OCI-LY7 (cell line): ENCODE measurements around the gene UCN3. TPM values are rescaled to one million over a fixed set of nuclear protein-coding genes. Genes with fewer than 3 reads are reported as not detected.
"Not testable (repeated sequence)": the region's sequence is repeated elsewhere in the genome, so short reads cannot be mapped to it uniquely, and the experiment has no call there.

ENCODE experiments used
- BruUV-seq: library from RNA; stranded (reverse); fragments of 400-500 nt; replicated peaks from 2 replicates; lab custom pipeline; 2021; lab: Mats Ljungman, UMichigan
- CTCF ChIA-PET: fragments of 300-600 bp; sonication (Branson Sonifier 250); formaldehyde crosslinking; loops from one replicate; lab custom pipeline; 2022; ENCODE audit warnings: antibody characterized with exemption; ENCODE audit not compliant: unreplicated experiment; lab: Charles Lee
- POLR2A ChIA-PET: fragments of 300-600 bp; sonication (Branson Sonifier 250); formaldehyde crosslinking; loops from one replicate; lab custom pipeline; 2022; ENCODE audit warnings: antibody characterized with exemption; lab: Charles Lee
- DNase-seq: peaks from one replicate; pipeline ENCODE4 v3.0.0-alpha.2; 2015; ENCODE audit warnings: low spot score
- H2AFZ ChIP-seq: fragments of 200-600 bp; sonication (generic), shearing (Covaris generic); 2 replicates; pipeline ENCODE4 v1.6.1; 2014; ENCODE audit warnings: mild to moderate bottlenecking, antibody characterized with exemption, low read length, moderate library complexity
- H3K27ac ChIP-seq: fragments of 200-600 bp; sonication (generic); 2 replicates; pipeline ENCODE4 v1.5.1; 2014; ENCODE audit warnings: mixed run types, low read depth, mild to moderate bottlenecking, moderate library complexity, low read length, inconsistent platforms; ENCODE audit not compliant: poor library complexity, severe bottlenecking
- H3K36me3 ChIP-seq: fragments of 200-600 bp; sonication (generic); 2 replicates; pipeline ENCODE4 v1.6.1; 2014; ENCODE audit warnings: mild to moderate bottlenecking, antibody characterized with exemption, low read length, moderate library complexity, mixed read lengths; ENCODE audit not compliant: insufficient read depth
- H3K4me1 ChIP-seq: fragments of 200-600 bp; sonication (generic); 2 replicates; pipeline ENCODE4 v1.5.1; 2014; ENCODE audit warnings: mild to moderate bottlenecking, low read length; ENCODE audit not compliant: insufficient read depth, poor library complexity, severe bottlenecking
- H3K4me2 ChIP-seq: fragments of 200-600 bp; sonication (generic); 2 replicates; pipeline ENCODE4 v1.6.1; 2014; ENCODE audit warnings: mild to moderate bottlenecking, low read length
- H3K4me3 ChIP-seq: fragments of 200-600 bp; sonication (generic); 2 replicates; pipeline ENCODE4 v1.5.1; 2014; ENCODE audit warnings: mild to moderate bottlenecking, low read depth, low read length; ENCODE audit not compliant: poor library complexity, severe bottlenecking
- H3K79me2 ChIP-seq: fragments of 200-600 bp; sonication (generic); 2 replicates; pipeline ENCODE4 v1.6.1; 2016; ENCODE audit warnings: low read depth, mild to moderate bottlenecking, low read length, moderate library complexity, mixed read lengths; ENCODE audit not compliant: insufficient read depth
- H3K9me2 ChIP-seq: fragments of 200-600 bp; sonication (generic); 2 replicates; pipeline ENCODE4 v1.6.1; 2016; ENCODE audit warnings: mild to moderate bottlenecking, low read length, mixed read lengths; ENCODE audit not compliant: insufficient read depth
- H3K9me3 ChIP-seq: fragments of 200-600 bp; sonication (generic); 2 replicates; pipeline ENCODE4 v1.6.1; 2014; ENCODE audit warnings: mild to moderate bottlenecking, mixed run types, low read length, mixed read lengths
- H4K20me1 ChIP-seq: fragments of 200-600 bp; sonication (generic); 2 replicates; pipeline ENCODE4 v1.6.1; 2014; ENCODE audit warnings: mild to moderate bottlenecking, antibody characterized with exemption, low read length, moderate library complexity, mixed read lengths; ENCODE audit not compliant: insufficient read depth
- EZH2phosphoT487 ChIP-seq: fragments of 200-600 bp; sonication (generic); IDR thresholded peaks from 2 replicates; pipeline ENCODE4 v1.6.1; 2018; ENCODE audit warnings: low read depth, borderline replicate concordance, mild to moderate bottlenecking, mixed run types, antibody characterized with exemption, low read length, moderate library complexity, mixed read lengths
- intact Hi-C: fragments of 100-400 bp; cut with micrococcal nuclease; formaldehyde crosslinking; loops from one replicate; pipeline ENCODE4 v1.10.0; 2022; ENCODE audit not compliant: unreplicated experiment
- total RNA-seq, 2 experiments: library from RNA; depleted of rRNA in 1 of 2; stranded (reverse); fragments of >200 nt in 1 of 2; shearing (Covaris generic) in 1 of 2; gene quantifications; 2 replicates each; pipeline ENCODE4 v1.2.3, GENCODE V29; 2014 to 2022
- TF ChIP-seq, protein P1 (sequence below): fragments of 200-600 bp; sonication (generic); conservative IDR thresholded peaks from 2 replicates; pipeline ENCODE4 v1.5.1; 2014; ENCODE audit warnings: mild to moderate bottlenecking, antibody characterized with exemption, low read length, moderate library complexity, mixed read lengths

Gene UCN3
- total RNA-seq, 2 experiments from 2014 or later, result not detected

DNA sequence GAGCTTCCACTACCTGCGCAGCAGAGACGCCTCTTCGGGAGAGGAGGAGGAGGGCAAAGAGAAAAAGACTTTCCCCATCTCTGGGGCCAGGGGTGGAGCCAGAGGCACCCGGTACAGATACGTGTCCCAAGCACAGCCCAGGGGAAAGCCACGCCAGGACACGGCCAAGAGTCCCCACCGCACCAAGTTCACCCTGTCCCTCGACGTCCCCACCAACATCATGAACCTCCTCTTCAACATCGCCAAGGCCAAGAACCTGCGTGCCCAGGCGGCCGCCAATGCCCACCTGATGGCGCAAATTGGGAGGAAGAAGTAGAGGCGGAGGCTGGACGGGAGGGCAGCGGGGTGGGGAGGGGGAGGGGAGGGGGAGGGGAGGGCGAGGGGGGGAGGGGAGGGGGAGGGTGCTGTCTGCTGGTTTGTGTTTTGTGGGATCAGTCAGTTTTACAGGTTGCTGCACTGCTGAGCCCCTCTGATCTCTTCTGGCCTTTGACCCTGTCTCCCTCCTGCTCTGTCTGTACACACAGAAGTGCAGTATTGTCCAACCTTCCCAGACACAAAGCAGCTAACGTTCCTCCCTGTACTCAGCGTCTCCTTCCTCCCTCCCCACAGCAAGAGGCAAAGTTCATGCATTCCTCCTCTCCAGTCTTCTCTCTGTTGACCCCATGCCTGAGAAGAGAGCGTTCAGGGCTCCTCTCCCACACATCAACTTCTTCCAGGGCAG lies 9.3 kb downstream of the UCN3 start:
- POLR2A ChIA-PET, result no interaction called here
- no peak overlapping the region for H3K4me3 ChIP-seq
- no TSS peak for BruUV-seq
- TF ChIP-seq, protein P1, sequence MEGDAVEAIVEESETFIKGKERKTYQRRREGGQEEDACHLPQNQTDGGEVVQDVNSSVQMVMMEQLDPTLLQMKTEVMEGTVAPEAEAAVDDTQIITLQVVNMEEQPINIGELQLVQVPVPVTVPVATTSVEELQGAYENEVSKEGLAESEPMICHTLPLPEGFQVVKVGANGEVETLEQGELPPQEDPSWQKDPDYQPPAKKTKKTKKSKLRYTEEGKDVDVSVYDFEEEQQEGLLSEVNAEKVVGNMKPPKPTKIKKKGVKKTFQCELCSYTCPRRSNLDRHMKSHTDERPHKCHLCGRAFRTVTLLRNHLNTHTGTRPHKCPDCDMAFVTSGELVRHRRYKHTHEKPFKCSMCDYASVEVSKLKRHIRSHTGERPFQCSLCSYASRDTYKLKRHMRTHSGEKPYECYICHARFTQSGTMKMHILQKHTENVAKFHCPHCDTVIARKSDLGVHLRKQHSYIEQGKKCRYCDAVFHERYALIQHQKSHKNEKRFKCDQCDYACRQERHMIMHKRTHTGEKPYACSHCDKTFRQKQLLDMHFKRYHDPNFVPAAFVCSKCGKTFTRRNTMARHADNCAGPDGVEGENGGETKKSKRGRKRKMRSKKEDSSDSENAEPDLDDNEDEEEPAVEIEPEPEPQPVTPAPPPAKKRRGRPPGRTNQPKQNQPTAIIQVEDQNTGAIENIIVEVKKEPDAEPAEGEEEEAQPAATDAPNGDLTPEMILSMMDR, result no peak
- H4K20me1 ChIP-seq, result no peaks in the 10 kb centered on the region
- H3K36me3 ChIP-seq, result no peaks in the 10 kb centered on the region
- CTCF ChIA-PET, result no interaction called here
- no peak for DNase-seq
- H3K9me3 ChIP-seq, result 0 out of 2 replicates have a peak, but pooled peaks cover 4% of the 10 kb centered on the region
- H3K4me2 ChIP-seq, result no peak overlapping the region
- intact Hi-C loops, result no loop called here
- no peak overlapping the region for H2AFZ ChIP-seq
- no peaks in the 10 kb centered on the region for H3K79me2 ChIP-seq
- no peaks in the 10 kb centered on the region for H3K4me1 ChIP-seq
- no peak overlapping the region for H3K27ac ChIP-seq
- H3K9me2 ChIP-seq, result no peaks in the 10 kb centered on the region

DNA sequence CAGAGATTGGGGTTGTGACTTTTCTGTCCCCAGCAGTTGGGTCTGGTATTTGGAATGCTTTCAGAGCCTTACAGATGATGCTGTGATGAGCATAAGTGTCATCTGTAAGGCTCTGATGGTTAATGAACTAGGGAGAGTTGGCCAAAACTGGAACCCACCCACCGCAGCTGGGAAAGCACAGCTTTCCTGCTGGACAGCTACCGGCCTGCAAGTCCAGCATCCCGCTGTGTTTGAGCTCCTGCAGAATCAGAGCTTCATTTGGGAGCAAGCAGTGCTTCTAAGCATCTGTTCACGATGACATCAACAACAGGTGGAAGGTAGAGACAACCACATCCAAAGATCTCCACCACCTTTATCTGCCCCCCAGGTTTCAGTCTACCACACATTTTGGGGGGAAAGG lies 11.7 kb downstream of the UCN3 start:
- intact Hi-C loops, result no loop called here
- no peaks in the 10 kb centered on the region for H3K36me3 ChIP-seq
- no peaks in the 10 kb centered on the region for H3K4me1 ChIP-seq
- H3K4me3 ChIP-seq, result no peak overlapping the region
- no TSS peak for BruUV-seq
- CTCF ChIA-PET, result no interaction called here
- TF ChIP-seq, protein P1, result no peak
- TF ChIP-seq EZH2phosphoT487, result no peak
- no peak for DNase-seq
- H3K27ac ChIP-seq, result no peak overlapping the region
- H3K79me2 ChIP-seq, result no peaks in the 10 kb centered on the region
- H4K20me1 ChIP-seq, result no peaks in the 10 kb centered on the region
- H2AFZ ChIP-seq, result no peak overlapping the region
- no peak overlapping the region for H3K4me2 ChIP-seq
- H3K9me2 ChIP-seq, result no peaks in the 10 kb centered on the region
- H3K9me3 ChIP-seq, result no peaks in the 10 kb centered on the region
- POLR2A ChIA-PET, result no interaction called here

DNA sequence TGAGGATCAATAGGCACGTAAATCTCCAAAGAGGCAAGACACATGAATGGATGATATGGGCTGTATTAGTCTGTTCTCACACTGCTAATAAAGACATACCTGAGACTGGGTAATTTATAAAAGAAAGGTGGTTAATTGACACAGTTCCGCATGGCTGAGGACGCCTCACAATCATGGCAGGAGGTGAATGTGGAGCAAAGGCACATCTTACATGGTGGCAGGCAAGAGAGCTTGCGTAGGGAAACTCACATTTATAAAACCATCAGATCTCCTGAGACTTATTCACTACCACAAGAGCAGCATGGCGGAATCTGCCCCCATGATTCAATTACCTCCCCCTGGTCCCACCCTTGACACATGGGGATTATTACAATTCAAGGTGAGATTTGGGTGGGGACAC lies 14.4 kb downstream of the UCN3 start:
- H4K20me1 ChIP-seq, CTCF ChIA-PET, H3K4me2 ChIP-seq, POLR2A ChIA-PET, H2AFZ ChIP-seq, H3K9me2 ChIP-seq, H3K4me3 ChIP-seq, H3K4me1 ChIP-seq, intact Hi-C loops, BruUV-seq, DNase-seq, H3K79me2 ChIP-seq, H3K36me3 ChIP-seq, H3K9me3 ChIP-seq, H3K27ac ChIP-seq: not testable (repeated sequence)

DNA sequence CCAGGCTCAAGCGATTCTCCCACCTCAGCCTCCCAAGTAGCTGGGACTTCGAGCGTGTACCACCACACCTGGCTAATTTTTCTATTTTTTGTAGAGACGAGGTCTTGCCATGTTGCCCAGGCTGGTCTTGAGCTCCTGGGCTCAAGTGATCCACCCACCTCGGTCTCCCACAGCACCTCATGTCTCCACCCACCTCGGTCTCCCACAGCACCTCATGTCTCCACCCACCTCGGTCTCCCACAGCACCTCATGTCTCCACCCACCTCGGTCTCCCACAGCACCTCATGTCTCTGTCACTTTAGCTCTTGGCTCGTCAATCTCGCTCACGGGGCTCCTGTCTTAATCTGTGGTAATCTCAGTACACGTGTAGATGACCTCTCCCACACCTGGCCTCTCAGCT lies 15.6 kb downstream of the UCN3 start:
- CTCF ChIA-PET, H3K79me2 ChIP-seq, DNase-seq, H3K9me2 ChIP-seq, H4K20me1 ChIP-seq, H3K27ac ChIP-seq, H3K4me1 ChIP-seq, BruUV-seq, H2AFZ ChIP-seq, H3K4me3 ChIP-seq, H3K4me2 ChIP-seq, H3K36me3 ChIP-seq, H3K9me3 ChIP-seq: not testable (repeated sequence)
- intact Hi-C loops, result loop anchor here (5.0 kb wide), 1 partner anchor 533 kb away; no protein-coding TSS in a partner anchor
- POLR2A ChIA-PET, result interaction anchor here (0.7 to 1.0 kb wide), 2 partner anchors 14 to 287 kb away, joined by 3 read pairs; no protein-coding TSS in a partner anchor
